Osteocyte (in vitro differentiated cells): ENCODE data around the gene EIF4G3. TPM values are rescaled to one million over a fixed set of nuclear protein-coding genes. Genes with fewer than 3 reads are reported as not detected.

Source experiments
- DNase-seq: peaks from one replicate; pipeline ENCODE4 v3.0.0; 2021; ENCODE audit warnings: mixed read lengths; ENCODE audit not compliant: unreplicated experiment; ENCODE audit errors: extremely low spot score
- H3K27ac Mint-ChIP-seq: one replicate; pipeline ENCODE4 v1.8.0; 2021; ENCODE audit warnings: mild to moderate bottlenecking, mixed read lengths; ENCODE audit not compliant: unreplicated experiment
- H3K27me3 Mint-ChIP-seq: one replicate; pipeline ENCODE4 v1.8.0; 2021; ENCODE audit warnings: mixed read lengths; ENCODE audit not compliant: unreplicated experiment
- H3K36me3 Mint-ChIP-seq: one replicate; pipeline ENCODE4 v1.8.0; 2021; ENCODE audit warnings: mixed read lengths; ENCODE audit not compliant: unreplicated experiment
- H3K4me1 Mint-ChIP-seq: one replicate; pipeline ENCODE4 v1.8.0; 2021; ENCODE audit warnings: mixed read lengths; ENCODE audit not compliant: unreplicated experiment
- H3K4me3 Mint-ChIP-seq: one replicate; pipeline ENCODE4 v1.8.0; 2021; ENCODE audit warnings: mild to moderate bottlenecking, moderate library complexity, mixed read lengths; ENCODE audit not compliant: unreplicated experiment
- H3K9me3 Mint-ChIP-seq: one replicate; pipeline ENCODE4 v1.8.0; 2021; ENCODE audit warnings: mixed read lengths; ENCODE audit not compliant: unreplicated experiment
- CTCF ChIP-seq: fragments of 200-600 bp; sonication (generic); IDR thresholded peaks from 2 replicates; pipeline ENCODE4 v1.5.0; 2021; ENCODE audit warnings: antibody characterized with exemption, mild to moderate bottlenecking, moderate library complexity
- total RNA-seq: library from RNA; stranded (reverse); gene quantifications from 2 replicates; pipeline ENCODE4 v1.2.1, GENCODE V29; 2021

EIF4G3 gene
- total RNA-seq, 1 donor from 2014 or later = 81.9 TPM

- H3K4me3 Mint-ChIP-seq = no peak overlapping the region
- no peak for DNase-seq
- no peaks in the 10 kb centered on the region for H3K9me3 Mint-ChIP-seq
- peaks cover 16% of the 10 kb centered on the region for H3K4me1 Mint-ChIP-seq
- peaks cover 34% of the 10 kb centered on the region for H3K36me3 Mint-ChIP-seq
- no peaks in the 10 kb centered on the region for H3K27me3 Mint-ChIP-seq
- no peak for TF ChIP-seq CTCF
- no peak overlapping the region for H3K27ac Mint-ChIP-seq
Measured at GRCh38 chr1:20896826-20897225, 279.9 kb downstream of the EIF4G3 start.

DNA sequence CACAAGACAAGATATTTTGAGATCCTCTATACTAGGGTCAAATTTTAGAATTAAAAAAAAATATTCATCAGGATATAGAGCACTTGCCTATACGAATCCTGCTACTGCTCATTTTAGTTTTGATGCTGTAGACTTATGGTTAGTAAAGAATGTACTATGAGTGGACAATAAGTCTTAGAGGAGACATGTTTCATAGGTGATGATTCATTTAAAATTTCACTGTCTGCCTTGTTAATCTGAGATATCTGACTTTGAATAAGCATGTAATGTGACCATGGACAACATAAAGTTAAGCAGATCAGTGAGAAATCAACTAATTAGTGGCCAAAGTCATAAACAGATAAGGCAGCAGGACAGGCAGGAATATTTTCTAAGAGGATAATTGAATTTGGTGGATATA is 282.8 kb downstream of the EIF4G3 start:
- no peak overlapping the region for H3K4me3 Mint-ChIP-seq
- DNase-seq = no peak
- H3K27me3 Mint-ChIP-seq = no peaks in the 10 kb centered on the region
- peaks cover 11% of the 10 kb centered on the region for H3K4me1 Mint-ChIP-seq
- TF ChIP-seq CTCF = no peak
- H3K27ac Mint-ChIP-seq = no peak overlapping the region
- H3K36me3 Mint-ChIP-seq = peaks cover 29% of the 10 kb centered on the region
- H3K9me3 Mint-ChIP-seq = no peaks in the 10 kb centered on the region

GRCh38 chr1:20891091-20891490 is 285.6 kb downstream of the EIF4G3 start:
- H3K9me3 Mint-ChIP-seq = no peaks in the 10 kb centered on the region
- H3K27me3 Mint-ChIP-seq = no peaks in the 10 kb centered on the region
- no peak overlapping the region for H3K27ac Mint-ChIP-seq

GRCh38 chr1:20887246-20887645 is 289.5 kb downstream of the EIF4G3 start:
- DNase-seq = no peak
- no peak overlapping the region for H3K27ac Mint-ChIP-seq
- TF ChIP-seq CTCF = no peak
- H3K4me3 Mint-ChIP-seq = no peak overlapping the region
- no peaks in the 10 kb centered on the region for H3K27me3 Mint-ChIP-seq
- no peaks in the 10 kb centered on the region for H3K9me3 Mint-ChIP-seq
- H3K4me1 Mint-ChIP-seq = peaks cover 3% of the 10 kb centered on the region
- H3K36me3 Mint-ChIP-seq = peaks cover 22% of the 10 kb centered on the region

More at GRCh38 chr1:20891091-20891490, 285.6 kb downstream of the EIF4G3 start:
- H3K36me3 Mint-ChIP-seq = peaks cover 33% of the 10 kb centered on the region
- no peak for TF ChIP-seq CTCF
- H3K4me1 Mint-ChIP-seq = peaks cover 8% of the 10 kb centered on the region
- no peak for DNase-seq
- no peak overlapping the region for H3K4me3 Mint-ChIP-seq

DNA sequence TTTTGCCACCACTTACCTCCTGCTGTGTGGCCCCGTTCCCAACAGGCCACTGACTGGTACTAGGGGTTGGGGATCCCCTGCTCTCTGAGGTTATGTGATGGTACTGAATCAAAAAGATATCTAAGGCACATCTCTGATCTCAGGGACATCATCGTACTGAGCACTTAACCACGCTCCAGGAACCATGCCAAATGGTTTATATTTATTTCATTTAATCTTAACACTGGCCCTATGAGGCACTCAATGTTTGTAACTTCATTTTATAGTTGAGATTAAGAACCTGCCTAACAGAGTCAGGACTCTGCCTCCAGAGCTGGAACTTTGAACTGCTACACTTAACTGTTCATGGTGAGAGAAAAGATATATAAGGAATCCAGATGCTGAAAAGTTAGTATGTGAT is 291.6 kb downstream of the EIF4G3 start:
- peaks cover 25% of the 10 kb centered on the region for H3K36me3 Mint-ChIP-seq
- peaks cover 3% of the 10 kb centered on the region for H3K4me1 Mint-ChIP-seq
- DNase-seq = no peak
- no peaks in the 10 kb centered on the region for H3K27me3 Mint-ChIP-seq
- H3K27ac Mint-ChIP-seq = no peak overlapping the region
- no peak for TF ChIP-seq CTCF
- H3K4me3 Mint-ChIP-seq = no peak overlapping the region
- H3K9me3 Mint-ChIP-seq = no peaks in the 10 kb centered on the region
